ENCODE results near the gene NAA35.

GRCh38 chr9:86047361-86047760 is 106.4 kb downstream of the NAA35 start:
- TF ChIP-seq CTCF (IDR thresholded peaks at IDR 0.05) = no peak
- no peak for TF ChIP-seq POLR2A (IDR thresholded peaks at IDR 0.05)

Measured in breast epithelium (tissue), 3 donors.